Heart right ventricle (tissue), 16 donors: ENCODE results near the gene GIPC3. TPM values are rescaled to one million over a fixed set of nuclear protein-coding genes. Genes with fewer than 3 reads are reported as not detected.

Experiments used
- ATAC-seq, 8 donors: fragments of 200-7000 bp; cut with Tn5 transposase; one replicate each; pipeline ENCODE4 v1.9.1; 2020; ENCODE audit warnings: mild to moderate bottlenecking in 8 of 8, moderate library complexity in 8 of 8, moderate number of reproducible peaks in 1 of 8
- DNase-seq, 2 donors: peaks; one replicate each; pipeline ENCODE4 v3.0.0-alpha.2; 2020
- H3K27ac ChIP-seq, 10 donors: fragments of 200-600 bp; sonication (generic) in 2 of 10; one replicate each; pipeline versions ENCODE4 v1.5.0 to v1.8.0; 2020 to 2022; ENCODE audit warnings: mild to moderate bottlenecking in 3 of 10
- H3K27me3 ChIP-seq, 7 donors: fragments of 200-600 bp; one replicate each; pipeline ENCODE4 v1.8.0; 2021 to 2022; ENCODE audit warnings: mild to moderate bottlenecking in 2 of 7
- H3K36me3 ChIP-seq, 9 donors: fragments of 200-600 bp; sonication (generic) in 1 of 9; one replicate each; pipeline versions ENCODE4 v1.5.0 to v1.8.0; 2020 to 2022; ENCODE audit warnings: mild to moderate bottlenecking in 2 of 9
- H3K4me1 ChIP-seq, 9 donors: fragments of 200-600 bp; sonication (generic) in 1 of 9; one replicate each; pipeline versions ENCODE4 v1.5.0 to v1.8.0; 2020 to 2022; ENCODE audit warnings: mild to moderate bottlenecking in 4 of 9
- H3K4me3 ChIP-seq, 10 donors: fragments of 200-600 bp; sonication (generic) in 2 of 10; one replicate each; pipeline versions ENCODE4 v1.5.0 to v1.8.0; 2020 to 2022; ENCODE audit warnings: mild to moderate bottlenecking in 7 of 10, moderate library complexity in 2 of 10
- H3K9me3 ChIP-seq, 11 donors: fragments of 200-600 bp in 10 of 11; sonication (generic) in 2 of 11; one replicate each; pipeline versions ENCODE4 v1.5.0 to v1.8.0; 2013 to 2022; ENCODE audit warnings: mild to moderate bottlenecking in 2 of 11, control low read depth in 1 of 11, moderate library complexity in 1 of 11
- CTCF ChIP-seq, 9 donors: fragments of 200-600 bp; sonication (generic) in 2 of 9; IDR thresholded peaks; one replicate each; pipeline versions ENCODE4 v1.5.0 to v1.8.0; 2021 to 2022; ENCODE audit warnings: antibody characterized with exemption in 9 of 9, mild to moderate bottlenecking in 5 of 9, moderate library complexity in 1 of 9
- WGBS, 2 donors: extraction: QIAGEN DNeasy Blood & Tissue Kit; methylation state at CpG; one replicate each; pipeline ENCODE4 v1.1.7; 2013; ENCODE audit warnings: inconsistent platforms in 1 of 2; 5-methylcytosine and 5-hydroxymethylcytosine counted together
- intact Hi-C, 10 donors: fragments of 100-400 bp; cut with DNase I; formaldehyde crosslinking; loops; one replicate each; pipeline versions ENCODE4 v1.11.1 to v1.14.2; 2022
- polyA plus RNA-seq, 2 donors: library from polyadenylated mRNA; stranded (reverse); fragments of 200-250 nt; gene quantifications; one replicate each; pipeline ENCODE4 v1.2.3, GENCODE V29; 2013
- total RNA-seq, 10 donors: library from RNA; stranded (reverse); fragmentation: NEBNext Ultra II Directional in 3 of 10; extraction: Animal tissue kit (Norgen Biotek cat#: 25700) in 3 of 10; gene quantifications; one replicate each; pipeline versions ENCODE4 v1.2.1 to v1.2.4, GENCODE V29; 2021 to 2023
- donor health status: Arrhythmogenic right ventricular cardiomyopathy.
- donor health status: ischemic (EF 13 %, LVEDD 7.1; RV severe dilation, severe dysfunction).
- donor health status: healthy with polysubstance abuse.
- donor health status: DM: no; HTN: yes; CAD: no.
- donor health status: DM: no; HTN: no; CAD: no.
- donor health status: ischemic (EF 25% LVEDD 6.9; RV normal size, moderate dysfunction).
- donor health status: ischemic (EF 25% LVEDD 5.7; RV mildly dilated, moderate dysfunction).
- donor health status: healthy.
- donor health status: DM: yes; HTN: yes; CAD: no.
- donor health status: Ischemic cardiomyopathy.
- donor health status: ischemic (EF 35%, LVEDD 5.7; RV mildly dilated, moderate dysfunction).
- donor health status: nonischemic (EF 11% LVEDD 7.7; RV severe dilation, severe dysfunction).
- donor health status: DM: yes; HTN: yes; CAD: no.
- donor health status: PGD.
- donor health status: ischemic (EF 29% LVEDD 5.4; RV normal size, mild dysfunction).
- donor health status: nonischemic (EF 23%, LVEDD 6.1; RV moderate dilation, normal function).

GIPC3 gene
- total and polyA plus RNA-seq, 12 donors = 0.90 to 2.8 (median 2.1) TPM

- Histone ChIP-seq H3K4me1 (peaks cover 10 to 55% (median 52%) of the 10 kb centered on the region in 9 donors), H3K36me3 (no peaks in the 10 kb centered on the region), H3K9me3 (no peaks in the 10 kb centered on the region), H3K27me3 (no peaks in the 10 kb centered on the region), H3K4me3 (peak overlapping the region; percentile 57 to 96 (median 89)), H3K27ac (peak overlapping the region in 9 of 10 donors; percentile 54 to 90 (median 78))
- intact Hi-C loops = loop anchor here in 5 of 10 donors (1.0 to 10.0 kb wide), 2 partner anchors 15 to 148 kb away; partner anchors contain the start of genes HMG20B (in 3 of the 5), PIP5K1C (in 3 of the 5) and TJP3 (in 3 of the 5)
- TF ChIP-seq CTCF (IDR thresholded peaks at IDR 0.05) = peak in 2 of 9 donors; percentile 22 to 25
- WGBS, 2 donors = 0 to 1% methylated on average over 39 to 60 of the region's 60 CpGs
- ATAC-seq (peak in 1 of 8 donors; percentile 7), DNase-seq (no peak)
Measured at GRCh38 chr19:3556978-3557460, 28.3 kb upstream of the GIPC3 start.

- peak within 1 kb of the TSS; percentile 62 to 96 (median 89) for H3K4me3 ChIP-seq
- peak; percentile 94 to 95 for DNase-seq
- H3K27me3 ChIP-seq = no peaks in the 10 kb centered on the region
- H3K9me3 ChIP-seq = no peaks in the 10 kb centered on the region
- no peak for TF ChIP-seq CTCF (IDR thresholded peaks at IDR 0.05)
- peak; percentile 97 to 99 (median 98) for ATAC-seq
- H3K4me1 ChIP-seq = peaks cover 10 to 52% (median 49%) of the 10 kb centered on the region in 9 donors
- peak within 1 kb of the TSS in 9 of 10 donors; percentile 54 to 90 (median 81) for H3K27ac ChIP-seq
- WGBS, 2 donors = 0 to 1% methylated on average over 68 to 81 of the region's 81 CpGs
- intact Hi-C loops = loop anchor here in 5 of 10 donors (1.0 to 10.0 kb wide), 2 partner anchors 15 to 147 kb away; partner anchors contain the start of genes HMG20B (in 3 of the 5), PIP5K1C (in 3 of the 5) and TJP3 (in 3 of the 5)
- no peaks in the 10 kb centered on the region for H3K36me3 ChIP-seq
Measured at GRCh38 chr19:3557461-3558248, 27.6 kb upstream of the GIPC3 start, which contains the start of gene MFSD12. Gene MFSD12, minus strand, starts transcription at chr19:3557586. Its CDS starts 183 bp downstream, at chr19:3557403.

GRCh38 chr19:3563709-3564524 lies 21.4 kb upstream of the GIPC3 start:
- no peak for ATAC-seq

More at GRCh38 chr19:3563709-3564524, 21.4 kb upstream of the GIPC3 start:
- Histone ChIP-seq H3K4me1 (no peaks in the 10 kb centered on the region), H3K27ac (no peak overlapping the region), H3K4me3 (no peak overlapping the region), H3K27me3 (no peaks in the 10 kb centered on the region), H3K36me3 (no peaks in the 10 kb centered on the region), H3K9me3 (no peaks in the 10 kb centered on the region)
- 67 to 81% methylated on average over 15 to 17 of the region's 17 CpGs for WGBS, 2 donors
- DNase-seq = no peak
- intact Hi-C loops = no loop called here
- TF ChIP-seq CTCF (IDR thresholded peaks at IDR 0.05) = no peak
